ENCODE data around the gene CSGALNACT2. TPM values are rescaled to one million over a fixed set of nuclear protein-coding genes. Genes with fewer than 3 reads are reported as not detected.

Gene CSGALNACT2
- total RNA-seq, 1 experiment from 2014 or later: 8.9 TPM

- Histone ChIP-seq H2BK12ac (ENCODE audit: insufficient read length, low read depth, low read length) (no peak overlapping the region), H3K23me2 (ENCODE audit: insufficient read length, low read depth, low read length, poor library complexity, severe bottlenecking) (no peaks in the 10 kb centered on the region), H3K18ac (ENCODE audit: insufficient read length, low read depth, low read length) (no peak overlapping the region), H2BK20ac (ENCODE audit: low read depth, low read length, poor library complexity, severe bottlenecking) (no peak overlapping the region), H4K8ac (replicated peaks; ENCODE audit: insufficient read length, low read depth, low read length) (no peak overlapping the region), H3K4ac (ENCODE audit: low read depth, low read length) (no peak overlapping the region), H3K56ac (ENCODE audit: insufficient read length, low read depth, low read length) (no peak overlapping the region), H2BK5ac (ENCODE audit: insufficient read length, low read length) (no peak overlapping the region), H3K9ac (ENCODE audit: extremely low read depth, insufficient read length, low read length) (no peak overlapping the region), H3K79me2 (ENCODE audit: insufficient read depth, low read length) (no peaks in the 10 kb centered on the region), H2AK5ac (ENCODE audit: insufficient read length, low read length) (no peak overlapping the region), H3K23ac (ENCODE audit: insufficient read length, low read depth, low read length) (no peak overlapping the region), H2AFZ (ENCODE audit: low read length) (no peak overlapping the region), H4K20me1 (ENCODE audit: control insufficient read depth, insufficient read depth, insufficient read length) (no peaks in the 10 kb centered on the region), H3K79me1 (ENCODE audit: insufficient read depth, low read depth, low read length, poor library complexity, severe bottlenecking) (no peaks in the 10 kb centered on the region), H3K4me1 (ENCODE audit: insufficient read depth, low read length) (no peaks in the 10 kb centered on the region), H2BK120ac (ENCODE audit: low read depth, low read length, poor library complexity, severe bottlenecking) (no peak overlapping the region), H2BK15ac (ENCODE audit: low read depth, low read length) (no peak overlapping the region), H3K9me3 (ENCODE audit: control insufficient read depth, low read depth, low read length) (no peaks in the 10 kb centered on the region), H4K91ac (ENCODE audit: insufficient read length, low read depth, low read length) (no peak overlapping the region), H3T11ph (ENCODE audit: low read length) (no peak overlapping the region), H3K14ac (ENCODE audit: insufficient read depth, low read length) (no peak overlapping the region), H4K5ac (ENCODE audit: insufficient read length, low read depth, low read length) (no peak overlapping the region), H3K27me3 (ENCODE audit: insufficient read depth, low read length) (no peaks in the 10 kb centered on the region), H3K4me2 (ENCODE audit: insufficient read depth, insufficient read length, low read length) (no peak overlapping the region), H3K27ac (ENCODE audit: insufficient read length, low read depth, low read length) (no peak overlapping the region)
- no peaks in the 10 kb centered on the region for H3K27me3 Mint-ChIP-seq (ENCODE audit: low read depth)
- peaks cover 11 to 17% of the 10 kb centered on the region in 2 experiments for H3K4me1 Mint-ChIP-seq
- no peak overlapping the region for H3K4me3 Mint-ChIP-seq
- no peak for DNase-seq
- H3K36me3 Mint-ChIP-seq (ENCODE audit: insufficient read depth in 1 of 3, low read depth in 3 of 3): peaks cover 2 to 6% (median 4%) of the 10 kb centered on the region in 3 experiments; a peak in 5 of 7 replicates
- no peaks in the 10 kb centered on the region for H3K9me3 Mint-ChIP-seq
- H3K27ac Mint-ChIP-seq: no peak overlapping the region
- no peak for TF ChIP-seq CTCF (conservative IDR thresholded peaks at IDR 0.05)
Measured at GRCh38 chr10:43190289-43190688, 52.0 kb downstream of the CSGALNACT2 start.
